IMR-90 (cell line): Measurements from ENCODE around the gene IGF2BP3.
A peak's percentile ranks its signal among the peaks of the same experiment; 100 is the strongest.

ENCODE experiments used
- BHLHE40 ChIP-seq: fragments of 150-350 bp; IDR thresholded peaks from 2 replicates; pipeline ENCODE4 v1.6.1; 2016; ENCODE audit warnings: mild to moderate bottlenecking, low read depth, low read length
- CEBPB ChIP-seq: IDR thresholded peaks from 2 replicates; pipeline ENCODE4 v1.6.1; 2012; ENCODE audit warnings: low read depth, low read length, improper control_type of control experiment
- CTCF ChIP-seq: conservative IDR thresholded peaks from 2 replicates; pipeline ENCODE4 v1.5.1; 2012; ENCODE audit warnings: mild to moderate bottlenecking, low read depth, low read length, improper control_type of control experiment
- FOS ChIP-seq: fragments of 150-350 bp; IDR thresholded peaks from 2 replicates; pipeline ENCODE4 v1.6.1; 2016; ENCODE audit warnings: low read depth, low read length
- MAZ ChIP-seq: IDR thresholded peaks from 2 replicates; pipeline ENCODE4 v1.6.1; 2012; ENCODE audit warnings: low read depth, mild to moderate bottlenecking, low read length, improper control_type of control experiment, moderate library complexity, borderline replicate concordance
- POLR2A ChIP-seq: IDR thresholded peaks from 2 replicates; pipeline ENCODE4 v1.6.1; 2012; ENCODE audit warnings: mild to moderate bottlenecking, low read depth, low read length
- RAD21 ChIP-seq: IDR thresholded peaks from 2 replicates; pipeline ENCODE4 v1.6.1; 2012; ENCODE audit warnings: low read length, improper control_type of control experiment
- RCOR1 ChIP-seq: IDR thresholded peaks from 2 replicates; pipeline ENCODE4 v1.6.1; 2012; ENCODE audit warnings: mild to moderate bottlenecking, low read length, improper control_type of control experiment; ENCODE audit not compliant: insufficient replicate concordance
- RFX5 ChIP-seq: IDR thresholded peaks from 2 replicates; pipeline ENCODE4 v1.8.0; 2012; ENCODE audit warnings: low read depth, mild to moderate bottlenecking, low read length, moderate library complexity
- SMC3 ChIP-seq: fragments of 150-350 bp; IDR thresholded peaks from 2 replicates; pipeline ENCODE4 v1.6.1; 2016; ENCODE audit warnings: low read depth, mild to moderate bottlenecking, antibody characterized with exemption, low read length, moderate library complexity

- TF ChIP-seq SMC3 (no peak), CTCF (0 out of 2 replicates have a peak, but pooled peaks have one; percentile 1), CEBPB (peak; percentile 94), RAD21 (no peak), FOS (0 out of 2 replicates have a peak, but pooled peaks have one; percentile 7), MAZ (no peak), POLR2A (no peak), RCOR1 (no peak), RFX5 (no peak), BHLHE40 (no peak)
Observed at GRCh38 chr7:23418046-23418445, 52.2 kb downstream of the IGF2BP3 start.
